WTC11 (cell line): Measurements from ENCODE around the gene TNP2. TPM values are rescaled to one million over a fixed set of nuclear protein-coding genes. Genes with fewer than 3 reads are reported as not detected.

Source experiments
- ATAC-seq: fragments of 200-7000 bp; cut with Tn5 transposase; 2 replicates; pipeline ENCODE4 v1.10.0; 2021; ENCODE audit warnings: mild to moderate bottlenecking, moderate library complexity
- CTCF ChIA-PET: fragments of 300-600 bp; sonication (Branson Sonifier 250); formaldehyde crosslinking; loops from one replicate; lab custom pipeline; 2021; ENCODE audit warnings: antibody characterized with exemption; lab: Charles Lee
- POLR2A ChIA-PET: fragments of 350-600 bp; sonication (Branson Sonifier 250); formaldehyde crosslinking; loops from one replicate; lab custom pipeline; 2021; ENCODE audit warnings: antibody characterized with exemption; lab: Charles Lee
- DNase-seq: peaks from one replicate; pipeline ENCODE4 v3.0.0; 2021; ENCODE audit warnings: low spot score
- H3K27ac Mint-ChIP-seq: 2 replicates; pipeline ENCODE4 v1.8.0; 2021; ENCODE audit warnings: mixed read lengths
- H3K27me3 Mint-ChIP-seq: 2 replicates; pipeline ENCODE4 v1.8.0; 2021; ENCODE audit warnings: low read depth, mild to moderate bottlenecking, moderate library complexity, mixed read lengths
- H3K36me3 Mint-ChIP-seq: 2 replicates; pipeline ENCODE4 v1.8.0; 2021; ENCODE audit warnings: mixed read lengths
- H3K4me1 Mint-ChIP-seq: 2 replicates; pipeline ENCODE4 v1.8.0; 2022; ENCODE audit warnings: mixed read lengths
- H3K4me3 Mint-ChIP-seq: 2 replicates; pipeline ENCODE4 v1.8.0; 2021; ENCODE audit warnings: mild to moderate bottlenecking, moderate library complexity, mixed read lengths
- H3K9me3 Mint-ChIP-seq: 2 replicates; pipeline ENCODE4 v1.8.0; 2021; ENCODE audit warnings: mixed read lengths
- AFF4 ChIP-seq: sonication (generic); formaldehyde crosslinking; IDR thresholded peaks from 2 replicates; pipeline ENCODE4 v1.8.1; 2023; ENCODE audit warnings: mild to moderate bottlenecking, missing genetic modification reagents, borderline replicate concordance
- ATF1 ChIP-seq: sonication (generic); formaldehyde crosslinking; IDR thresholded peaks from 2 replicates; pipeline ENCODE4 v1.8.1; 2023; ENCODE audit warnings: mild to moderate bottlenecking, moderate library complexity, missing genetic modification reagents
- CREM ChIP-seq: sonication (generic); formaldehyde crosslinking; IDR thresholded peaks from 2 replicates; pipeline ENCODE4 v1.8.1; 2022; ENCODE audit warnings: mild to moderate bottlenecking, missing genetic modification reagents, moderate library complexity
- E2F5 ChIP-seq: sonication (generic); formaldehyde crosslinking; IDR thresholded peaks from 2 replicates; pipeline ENCODE4 v1.8.1; 2022; ENCODE audit warnings: mild to moderate bottlenecking, moderate library complexity, missing genetic modification reagents
- GTF2I ChIP-seq: fragments of 250-450 bp; sonication (Bioruptor Pico); conservative IDR thresholded peaks from 2 replicates; pipeline ENCODE4 v1.4.0; 2021; ENCODE audit warnings: mild to moderate bottlenecking
- KAT7 ChIP-seq: sonication (generic); formaldehyde crosslinking; IDR thresholded peaks from 2 replicates; pipeline ENCODE4 v1.8.1; 2023; ENCODE audit warnings: missing genetic modification reagents, mild to moderate bottlenecking, borderline replicate concordance
- NFATC4 ChIP-seq: fragments of 250-450 bp; sonication (Bioruptor Pico); IDR thresholded peaks from 2 replicates; pipeline ENCODE4 v1.9.0; 2021; ENCODE audit warnings: mild to moderate bottlenecking
- NR3C1 ChIP-seq: sonication (generic); formaldehyde crosslinking; conservative IDR thresholded peaks from 2 replicates; pipeline ENCODE4 v1.8.1; 2023; ENCODE audit warnings: low read depth, mild to moderate bottlenecking, missing genetic modification reagents
- SOX15 ChIP-seq: fragments of 250-450 bp; sonication (Bioruptor Pico); IDR thresholded peaks from 2 replicates; pipeline ENCODE4 v1.9.0; 2021; ENCODE audit warnings: mild to moderate bottlenecking
- USF1 ChIP-seq: sonication (generic); formaldehyde crosslinking; IDR thresholded peaks from 2 replicates; pipeline ENCODE4 v1.8.0; 2022; ENCODE audit warnings: mild to moderate bottlenecking, missing genetic modification reagents
- ZBTB43 ChIP-seq: sonication (generic); formaldehyde crosslinking; IDR thresholded peaks from 2 replicates; pipeline ENCODE4 v1.8.1; 2023; ENCODE audit warnings: mild to moderate bottlenecking, missing genetic modification reagents
- ZMAT4 ChIP-seq: fragments of 250-450 bp; sonication (Bioruptor Pico); IDR thresholded peaks from 2 replicates; pipeline ENCODE4 v1.9.0; 2021; ENCODE audit warnings: mild to moderate bottlenecking
- ZNF138 ChIP-seq: sonication (generic); formaldehyde crosslinking; conservative IDR thresholded peaks from 2 replicates; pipeline ENCODE4 v1.8.1; 2022; ENCODE audit warnings: mild to moderate bottlenecking, moderate library complexity, missing genetic modification reagents
- ZNF423 ChIP-seq: fragments of 250-450 bp; sonication (Bioruptor Pico); IDR thresholded peaks from 2 replicates; pipeline ENCODE4 v2.1.2; 2022; ENCODE audit warnings: mild to moderate bottlenecking, moderate library complexity
- total RNA-seq: library from RNA; stranded (reverse); gene quantifications from 3 replicates; pipeline ENCODE4 v1.2.3, GENCODE V29; 2021
- TF ChIP-seq, protein P1 (sequence below): sonication (generic); formaldehyde crosslinking; IDR thresholded peaks from 2 replicates; pipeline ENCODE4 v1.8.0; 2022; ENCODE audit warnings: mild to moderate bottlenecking, missing genetic modification reagents
- TF ChIP-seq, protein P2 (sequence below): fragments of 250-450 bp; sonication (Bioruptor Pico); IDR thresholded peaks from 2 replicates; pipeline ENCODE4 v1.8.0; 2021; ENCODE audit warnings: mild to moderate bottlenecking
- TF ChIP-seq, protein P3 (sequence below): sonication (generic); formaldehyde crosslinking; IDR thresholded peaks from 2 replicates; pipeline ENCODE4 v1.8.1; 2023; ENCODE audit warnings: mild to moderate bottlenecking, missing genetic modification reagents, moderate library complexity
- TF ChIP-seq, protein P4 (sequence below): sonication (generic); formaldehyde crosslinking; IDR thresholded peaks from 2 replicates; pipeline ENCODE4 v1.8.1; 2023; ENCODE audit warnings: mild to moderate bottlenecking, moderate library complexity, missing genetic modification reagents
- TF ChIP-seq, protein P5 (sequence below): sonication (generic); formaldehyde crosslinking; IDR thresholded peaks from 2 replicates; pipeline ENCODE4 v1.8.1; 2022; ENCODE audit warnings: low read depth, missing genetic modification reagents, borderline replicate concordance

The TNP2 gene
- total RNA-seq, 1 experiment from 2014 or later: not detected

DNA sequence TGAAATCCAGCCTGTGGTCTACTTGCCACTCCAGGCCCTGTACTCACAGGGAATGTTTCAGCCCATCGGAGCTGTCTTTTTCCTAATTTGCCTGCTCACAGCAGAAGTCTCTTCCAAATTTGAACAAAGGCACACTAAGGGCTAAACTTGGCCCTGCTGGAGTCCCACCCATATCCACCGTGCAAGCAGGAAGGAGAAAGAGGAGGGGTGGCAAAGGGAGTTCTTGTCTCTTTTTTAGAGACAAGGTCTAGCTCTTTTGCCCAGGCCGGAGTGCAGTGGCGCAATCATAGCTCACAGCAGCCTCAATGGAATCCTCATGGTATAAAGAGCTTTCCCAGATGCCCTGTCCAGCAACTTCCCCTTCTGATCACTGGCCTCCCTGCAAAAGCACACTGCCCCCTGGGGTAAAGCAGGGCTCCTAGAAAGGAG, 14.7 kb upstream of the TNP2 start:
- H3K4me3 Mint-ChIP-seq: no peak overlapping the region
- H3K36me3 Mint-ChIP-seq: no peaks in the 10 kb centered on the region
- H3K27ac Mint-ChIP-seq: no peak overlapping the region
- TF ChIP-seq, protein P1, sequence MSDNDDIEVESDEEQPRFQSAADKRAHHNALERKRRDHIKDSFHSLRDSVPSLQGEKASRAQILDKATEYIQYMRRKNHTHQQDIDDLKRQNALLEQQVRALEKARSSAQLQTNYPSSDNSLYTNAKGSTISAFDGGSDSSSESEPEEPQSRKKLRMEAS: no peak
- TF ChIP-seq GTF2I (no peak), ZBTB43 (CRISPR knock-in tag) (no peak), E2F5 (no peak), ZMAT4 (no peak), ZNF423 (CRISPR knock-in tag) (no peak), KAT7 (CRISPR knock-in tag) (no peak), USF1 (no peak), CREM (no peak)
- TF ChIP-seq, protein P2, sequence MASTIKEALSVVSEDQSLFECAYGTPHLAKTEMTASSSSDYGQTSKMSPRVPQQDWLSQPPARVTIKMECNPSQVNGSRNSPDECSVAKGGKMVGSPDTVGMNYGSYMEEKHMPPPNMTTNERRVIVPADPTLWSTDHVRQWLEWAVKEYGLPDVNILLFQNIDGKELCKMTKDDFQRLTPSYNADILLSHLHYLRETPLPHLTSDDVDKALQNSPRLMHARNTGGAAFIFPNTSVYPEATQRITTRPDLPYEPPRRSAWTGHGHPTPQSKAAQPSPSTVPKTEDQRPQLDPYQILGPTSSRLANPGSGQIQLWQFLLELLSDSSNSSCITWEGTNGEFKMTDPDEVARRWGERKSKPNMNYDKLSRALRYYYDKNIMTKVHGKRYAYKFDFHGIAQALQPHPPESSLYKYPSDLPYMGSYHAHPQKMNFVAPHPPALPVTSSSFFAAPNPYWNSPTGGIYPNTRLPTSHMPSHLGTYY (CRISPR knock-in tag): no peak
- ATAC-seq (peak; percentile 38; the same call in 1 of the 2 replicates), DNase-seq (no peak)
- ChIA-PET POLR2A (interaction anchor here (1.4 kb wide), 1 partner anchor 28 kb away, joined by 4 read pairs; the partner anchor contains the start of gene SOCS1), CTCF (interaction anchor here (0.6 to 2.6 kb wide), 10 partner anchors 12 to 103 kb away, joined by 3 to 21 read pairs (median 4); partner anchors contain the start of gene SOCS1)
- no peaks in the 10 kb centered on the region; the same call in 1 of the 2 replicates for H3K27me3 Mint-ChIP-seq
- H3K9me3 Mint-ChIP-seq: no peaks in the 10 kb centered on the region
- peaks cover 13% of the 10 kb centered on the region for H3K4me1 Mint-ChIP-seq

- ChIA-PET CTCF (interaction anchor here (0.7 kb wide), 1 partner anchor 24 kb away, joined by 4 read pairs; no protein-coding TSS in a partner anchor), POLR2A (no interaction called here)
- Mint-ChIP-seq H3K4me3 (no peak within 1 kb of the TSS), H3K36me3 (no peaks in the 10 kb centered on the region), H3K9me3 (peaks cover 8% of the 10 kb centered on the region), H3K27ac (no peak within 1 kb of the TSS), H3K4me1 (peaks cover 13% of the 10 kb centered on the region), H3K27me3 (no peaks in the 10 kb centered on the region; the same call in 1 of the 2 replicates)
- no peak for DNase-seq
- peak; percentile 78 for ATAC-seq
- TF ChIP-seq ATF1 (CRISPR knock-in tag) (no peak), NFATC4 (CRISPR knock-in tag) (no peak), SOX15 (CRISPR knock-in tag) (no peak), ZNF138 (CRISPR knock-in tag) (no peak), AFF4 (CRISPR knock-in tag) (no peak), NR3C1 (CRISPR knock-in tag) (no peak)
- TF ChIP-seq, protein P3, sequence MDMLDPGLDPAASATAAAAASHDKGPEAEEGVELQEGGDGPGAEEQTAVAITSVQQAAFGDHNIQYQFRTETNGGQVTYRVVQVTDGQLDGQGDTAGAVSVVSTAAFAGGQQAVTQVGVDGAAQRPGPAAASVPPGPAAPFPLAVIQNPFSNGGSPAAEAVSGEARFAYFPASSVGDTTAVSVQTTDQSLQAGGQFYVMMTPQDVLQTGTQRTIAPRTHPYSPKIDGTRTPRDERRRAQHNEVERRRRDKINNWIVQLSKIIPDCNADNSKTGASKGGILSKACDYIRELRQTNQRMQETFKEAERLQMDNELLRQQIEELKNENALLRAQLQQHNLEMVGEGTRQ (CRISPR knock-in tag): no peak
- TF ChIP-seq, protein P4, sequence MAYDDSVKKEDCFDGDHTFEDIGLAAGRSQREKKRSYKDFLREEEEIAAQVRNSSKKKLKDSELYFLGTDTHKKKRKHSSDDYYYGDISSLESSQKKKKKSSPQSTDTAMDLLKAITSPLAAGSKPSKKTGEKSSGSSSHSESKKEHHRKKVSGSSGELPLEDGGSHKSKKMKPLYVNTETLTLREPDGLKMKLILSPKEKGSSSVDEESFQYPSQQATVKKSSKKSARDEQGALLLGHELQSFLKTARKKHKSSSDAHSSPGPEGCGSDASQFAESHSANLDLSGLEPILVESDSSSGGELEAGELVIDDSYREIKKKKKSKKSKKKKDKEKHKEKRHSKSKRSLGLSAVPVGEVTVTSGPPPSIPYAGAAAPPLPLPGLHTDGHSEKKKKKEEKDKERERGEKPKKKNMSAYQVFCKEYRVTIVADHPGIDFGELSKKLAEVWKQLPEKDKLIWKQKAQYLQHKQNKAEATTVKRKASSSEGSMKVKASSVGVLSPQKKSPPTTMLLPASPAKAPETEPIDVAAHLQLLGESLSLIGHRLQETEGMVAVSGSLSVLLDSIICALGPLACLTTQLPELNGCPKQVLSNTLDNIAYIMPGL: no peak
- TF ChIP-seq, protein P5, sequence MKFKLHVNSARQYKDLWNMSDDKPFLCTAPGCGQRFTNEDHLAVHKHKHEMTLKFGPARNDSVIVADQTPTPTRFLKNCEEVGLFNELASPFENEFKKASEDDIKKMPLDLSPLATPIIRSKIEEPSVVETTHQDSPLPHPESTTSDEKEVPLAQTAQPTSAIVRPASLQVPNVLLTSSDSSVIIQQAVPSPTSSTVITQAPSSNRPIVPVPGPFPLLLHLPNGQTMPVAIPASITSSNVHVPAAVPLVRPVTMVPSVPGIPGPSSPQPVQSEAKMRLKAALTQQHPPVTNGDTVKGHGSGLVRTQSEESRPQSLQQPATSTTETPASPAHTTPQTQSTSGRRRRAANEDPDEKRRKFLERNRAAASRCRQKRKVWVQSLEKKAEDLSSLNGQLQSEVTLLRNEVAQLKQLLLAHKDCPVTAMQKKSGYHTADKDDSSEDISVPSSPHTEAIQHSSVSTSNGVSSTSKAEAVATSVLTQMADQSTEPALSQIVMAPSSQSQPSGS (CRISPR knock-in tag): no peak
These were observed 11.7 kb upstream of the TNP2 start, which contains the start of gene PRM1 for GRCh38 chr16:11280616-11281522. Gene PRM1, minus strand, starts transcription at chr16:11281330. Its CDS starts 92 bp downstream, at chr16:11281238.
